Suprapubic skin (tissue), 3 donors: ENCODE results near the gene HOXA5.

Experiments
- CTCF ChIP-seq, 2 donors: fragments of 200-600 bp in 1 of 2; fragments of 450-650 bp in 1 of 2; sonication (generic) in 1 of 2; IDR thresholded peaks; one replicate each; pipeline ENCODE4 v1.5.1; 2016 to 2019; ENCODE audit warnings: antibody characterized with exemption in 2 of 2, mild to moderate bottlenecking in 1 of 2, moderate library complexity in 1 of 2
- EP300 ChIP-seq: sonication (generic); formaldehyde crosslinking; IDR thresholded peaks from one replicate; pipeline ENCODE4 v1.6.1; 2017; ENCODE audit warnings: antibody characterized with exemption
- POLR2A ChIP-seq, 2 donors: fragments of 450-650 bp; IDR thresholded peaks; one replicate each; pipeline ENCODE4 v1.6.1; 2017; ENCODE audit warnings: antibody characterized with exemption in 2 of 2, mild to moderate bottlenecking in 2 of 2, moderate library complexity in 2 of 2

- TF ChIP-seq CTCF (IDR thresholded peaks at IDR 0.05) (no peak), POLR2A (IDR thresholded peaks at IDR 0.05) (no peak), EP300 (no peak)
Measured at GRCh38 chr7:27177795-27178320, 34.4 kb upstream of the HOXA5 start.
